GM12878 (cell line): ENCODE data around the gene MTX1. TPM values are rescaled to one million over a fixed set of nuclear protein-coding genes. Genes with fewer than 3 reads are reported as not detected.
A peak's percentile ranks its signal among the peaks of the same experiment; 100 is the strongest.

Experiments used
- ASH2L ChIP-seq: fragments of 300-600, 200-600 bp; sonication (generic); IDR thresholded peaks from 2 replicates; pipeline ENCODE4 v1.6.1; 2017; ENCODE audit warnings: low read depth, mild to moderate bottlenecking, borderline replicate concordance
- BCL11A ChIP-seq: IDR thresholded peaks from 2 replicates; pipeline ENCODE4 v1.6.1; 2011; ENCODE audit warnings: low read depth, low read length
- BHLHE40 ChIP-seq, 2 experiments: fragments of 450-650 bp in 1 of 2; IDR thresholded peaks; 2 replicates each; pipeline ENCODE4 v1.6.1; 2011 to 2017; ENCODE audit warnings: low read depth in 2 of 2, borderline replicate concordance in 1 of 2, improper control_type of control experiment in 1 of 2, low read length in 1 of 2, mild to moderate bottlenecking in 1 of 2
- BRCA1 ChIP-seq: IDR thresholded peaks from 2 replicates; pipeline ENCODE4 v1.6.1; 2011; ENCODE audit warnings: low read depth, low read length, improper control_type of control experiment
- CEBPZ ChIP-seq: fragments of 150-350 bp; IDR thresholded peaks from 2 replicates; pipeline ENCODE4 v1.6.1; 2016; ENCODE audit warnings: low read depth, low read length
- CREM ChIP-seq: IDR thresholded peaks from 2 replicates; pipeline ENCODE4 v1.6.1; 2014; ENCODE audit warnings: antibody characterized with exemption, low read depth
- IKZF2 ChIP-seq, 2 experiments: fragments of 450-650 bp; IDR thresholded peaks; 2 replicates each; pipeline ENCODE4 v1.6.1; 2017; ENCODE audit warnings: mild to moderate bottlenecking in 2 of 2, moderate library complexity in 2 of 2
- NFXL1 ChIP-seq: fragments of 450-650 bp; IDR thresholded peaks from 2 replicates; pipeline ENCODE4 v1.6.1; 2017; ENCODE audit warnings: antibody characterized with exemption, mild to moderate bottlenecking, borderline replicate concordance
- PKNOX1 ChIP-seq: fragments of 450-650 bp; IDR thresholded peaks from 2 replicates; pipeline ENCODE4 v1.6.1; 2016; ENCODE audit warnings: mild to moderate bottlenecking
- PML ChIP-seq: IDR thresholded peaks from 2 replicates; pipeline ENCODE4 v1.6.1; 2012; ENCODE audit warnings: low read length, inconsistent platforms
- POLR2AphosphoS5 ChIP-seq: IDR thresholded peaks from 2 replicates; pipeline ENCODE4 v1.6.1; 2011; ENCODE audit warnings: mild to moderate bottlenecking, low read length, inconsistent platforms
- RCOR1 ChIP-seq: conservative IDR thresholded peaks from 2 replicates; pipeline ENCODE4 v1.6.1; 2012; ENCODE audit warnings: low read depth, low read length, improper control_type of control experiment
- RELA ChIP-seq: fragments of 450-650 bp; IDR thresholded peaks from 2 replicates; pipeline ENCODE4 v1.8.0; 2014; ENCODE audit warnings: borderline replicate concordance; ENCODE audit not compliant: partially characterized antibody
- REST ChIP-seq: IDR thresholded peaks from 2 replicates; pipeline ENCODE4 v1.6.1; 2012; ENCODE audit warnings: mild to moderate bottlenecking, low read depth, low read length
- SMAD1 ChIP-seq: fragments of 450-650 bp; IDR thresholded peaks from 2 replicates; pipeline ENCODE4 v1.6.1; 2018; ENCODE audit warnings: mild to moderate bottlenecking, low read depth; ENCODE audit not compliant: partially characterized antibody
- STAT3 ChIP-seq: IDR thresholded peaks from 2 replicates; pipeline ENCODE4 v1.6.1; 2011; ENCODE audit warnings: low read depth, low read length, improper control_type of control experiment
- SUZ12 ChIP-seq: fragments of 200-600 bp; sonication (generic); IDR thresholded peaks from one replicate; pipeline ENCODE4 v1.6.1; 2018; ENCODE audit warnings: antibody characterized with exemption, mild to moderate bottlenecking; ENCODE audit not compliant: unreplicated experiment
- ZBED1 ChIP-seq: IDR thresholded peaks from 2 replicates; pipeline ENCODE4 v1.6.1; 2016; ENCODE audit warnings: borderline replicate concordance
- ZNF207 ChIP-seq: fragments of 450-650 bp; IDR thresholded peaks from 2 replicates; pipeline ENCODE4 v1.6.1; 2014; ENCODE audit warnings: antibody characterized with exemption, mild to moderate bottlenecking, borderline replicate concordance
- ZNF384 ChIP-seq: IDR thresholded peaks from 2 replicates; pipeline ENCODE4 v1.6.1; 2012; ENCODE audit warnings: low read depth, mild to moderate bottlenecking, low read length, improper control_type of control experiment, borderline replicate concordance
- polyA plus RNA-seq, 11 experiments: library from polyadenylated mRNA; depleted of rRNA in 4 of 11; unstranded in 6 of 11; stranded (reverse) in 5 of 11; fragments of >200 nt; fragmentation: Nextera tagmentation in 4 of 11; fragmentation: Illumina TruSeq in 1 of 11; extraction: Ambion mirVana in 4 of 11; extraction: Trizol in 1 of 11; gene quantifications; 1 replicate in 1 of 11; 2 replicates in 10 of 11; pipeline versions ENCODE4 v1.2.1 to v1.2.3, GENCODE V29; 2011 to 2016; ENCODE audit warnings: inconsistent platforms in 2 of 11, missing spikeins in 2 of 11, low read depth in 1 of 11
- total RNA-seq, 4 experiments: library from RNA; depleted of rRNA in 3 of 4; stranded (reverse); fragments of >200 nt in 3 of 4; fragmentation: Illumina TruSeq in 1 of 4; extraction: Trizol in 1 of 4; gene quantifications; 2 replicates each; pipeline versions ENCODE4 v1.2.1 to v1.2.3, GENCODE V29; 2013 to 2021

The MTX1 gene
- total and polyA plus RNA-seq, 10 of the 15 experiments (the other 5 are each of a cell fraction or from before 2014, with no cell fraction given) = 15.8 to 92.0 (median 49.1) TPM

- TF ChIP-seq NFXL1 (no peak), PKNOX1 (peak; percentile 89), CREM (no peak), ZBED1 (no peak), RELA (no peak), RCOR1 (no peak), ASH2L (no peak), BCL11A (no peak), ZNF207 (no peak), SUZ12 (no peak), CEBPZ (no peak), STAT3 (no peak), IKZF2 (IDR thresholded peaks at IDR 0.05) (peak in 1 of 2 experiments; percentile 21; a peak in 1 of 4 replicates), PML (no peak), BHLHE40 (IDR thresholded peaks at IDR 0.05; ENCODE audit: borderline replicate concordance in 1 of 2, low read depth in 2 of 2, low read length in 1 of 2) (no peak), POLR2AphosphoS5 (no peak), ZNF384 (no peak), SMAD1 (no peak), REST (no peak), BRCA1 (no peak)
Measured at GRCh38 chr1:155223047-155223446, 14.6 kb downstream of the MTX1 start (continued).
